ENCODE measurements around the gene OR51A2. TPM values are rescaled to one million over a fixed set of nuclear protein-coding genes. Genes with fewer than 3 reads are reported as not detected.
"Not testable (repeated sequence)": the region's sequence is repeated elsewhere in the genome, so short reads cannot be mapped to it uniquely, and the experiment has no call there.

The OR51A2 gene, protein sequence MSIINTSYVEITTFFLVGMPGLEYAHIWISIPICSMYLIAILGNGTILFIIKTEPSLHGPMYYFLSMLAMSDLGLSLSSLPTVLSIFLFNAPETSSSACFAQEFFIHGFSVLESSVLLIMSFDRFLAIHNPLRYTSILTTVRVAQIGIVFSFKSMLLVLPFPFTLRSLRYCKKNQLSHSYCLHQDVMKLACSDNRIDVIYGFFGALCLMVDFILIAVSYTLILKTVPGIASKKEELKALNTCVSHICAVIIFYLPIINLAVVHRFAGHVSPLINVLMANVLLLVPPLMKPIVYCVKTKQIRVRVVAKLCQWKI
- not detected in 2 replicates for total RNA-seq (2021; fragmentation: NEBNext Ultra II Directional; extraction: Animal tissue kit (Norgen Biotek cat#: 25700))
- not detected in 2 replicates for polyA plus RNA-seq (2011; rRNA removed)
- not detected for polyA plus RNA-seq (2011; cell fraction: cytosol; rRNA removed)
- not detected for polyA plus RNA-seq (2011; cell fraction: nucleus; rRNA removed)
- not detected in 4 replicates for polyA plus RNA-seq (2012, experiment 1 of 2)
- polyA plus RNA-seq (2012, experiment 2 of 2), result not detected
- not detected for polyA plus RNA-seq (2013, experiment 1 of 2)
- not detected for polyA plus RNA-seq (2013, experiment 2 of 2)
- not detected in 2 replicates for polyA minus RNA-seq (2011; rRNA and poly(A)+ RNA removed)
- polyA minus RNA-seq (2011; cell fraction: cytosol; rRNA and poly(A)+ RNA removed), result not detected
- not detected for polyA minus RNA-seq (2011; cell fraction: nucleus; rRNA and poly(A)+ RNA removed)
- long read RNA-seq, experiment 1, result 0 reads
- long read RNA-seq, experiment 2, result 0 reads

GRCh38 chr11:4955613-4956012 is at the start of gene OR51A2:
Gene OR51A2, minus strand, starts transcription at chr11:4955713. Its CDS starts 0 bp downstream, at chr11:4955713.
- H3K56ac ChIP-seq (replicated peaks; ENCODE audit: insufficient read length, low read depth, low read length); H4K5ac ChIP-seq (ENCODE audit: insufficient read length, low read depth, low read length); FAIRE-seq; POLR2A ChIA-PET (ENCODE audit: partially characterized antibody); H3K4me2 ChIP-seq (ENCODE audit: insufficient read depth in 1 of 2, low read depth in 2 of 2, low read length in 2 of 2); H3K14ac ChIP-seq (ENCODE audit: insufficient read length); H2AFZ ChIP-seq (ENCODE audit: low read length); H3K9ac ChIP-seq (replicated peaks in 1 of 4; ENCODE audit: extremely low read depth in 1 of 4, low read depth in 3 of 4, low read length in 3 of 4); H2BK5ac ChIP-seq (ENCODE audit: low read depth, low read length); H3K18ac ChIP-seq (ENCODE audit: extremely low read depth, low read length); H2BK12ac ChIP-seq (ENCODE audit: low read depth, low read length); H3K4me3 ChIP-seq (ENCODE audit: extremely low read depth in 1 of 4, insufficient read depth in 2 of 4, low read depth in 3 of 4, low read length in 4 of 4); H3K9me3 ChIP-seq (ENCODE audit: insufficient read depth in 2 of 2, low read depth in 1 of 2, low read length in 1 of 2); H3K4me1 ChIP-seq (replicated peaks in 1 of 4; ENCODE audit: control insufficient read depth in 3 of 4, insufficient read depth in 4 of 4, low read length in 3 of 4); H3K79me1 ChIP-seq (ENCODE audit: low read depth, low read length); H3K27me3 ChIP-seq (replicated peaks in 1 of 4; ENCODE audit: control insufficient read depth in 3 of 4, extremely low read depth in 1 of 4, insufficient read depth in 3 of 4, low read length in 3 of 4); H3K36me3 ChIP-seq (ENCODE audit: control insufficient read depth in 2 of 4, insufficient read depth in 4 of 4, low read length in 3 of 4); H4K91ac ChIP-seq (replicated peaks; ENCODE audit: insufficient read length, low read length); DNase-seq (ENCODE audit: low read depth in 1 of 2, low spot score in 2 of 2); CTCF ChIA-PET (ENCODE audit: partially characterized antibody); H2BK20ac ChIP-seq (ENCODE audit: low read length); H2BK120ac ChIP-seq (replicated peaks; ENCODE audit: low read depth, low read length); H4K20me1 ChIP-seq (replicated peaks in 1 of 2; ENCODE audit: control insufficient read depth in 1 of 2, insufficient read depth in 2 of 2, low read length in 2 of 2); H2AK5ac ChIP-seq (ENCODE audit: low read depth, low read length); H2BK15ac ChIP-seq (ENCODE audit: low read length); H3K23me2 ChIP-seq (ENCODE audit: low read depth, low read length); H3K79me2 ChIP-seq (ENCODE audit: control insufficient read depth in 1 of 2, insufficient read depth in 2 of 2, low read length in 2 of 2); H4K8ac ChIP-seq (ENCODE audit: extremely low read depth, insufficient read depth, low read length); H3K23ac ChIP-seq (ENCODE audit: insufficient read length); H3K27ac ChIP-seq (ENCODE audit: low read depth, low read length); H3K4ac ChIP-seq (replicated peaks; ENCODE audit: insufficient read length, low read depth, low read length): not testable (repeated sequence)
- 92% methylated on average over 2 of the region's 2 CpGs; no CpG with 5 or more reads in 1 of the 2 experiments for WGBS, 2 experiments (ENCODE audit: extremely low coverage in 1 of 2, insufficient coverage in 1 of 2, insufficient read length in 1 of 2, insufficient replicate concordance in 2 of 2, low coverage in 1 of 2, low lambda C conversion rate in 2 of 2, missing lambda C conversion rate in 1 of 2)
